GM19043 (cell line): ENCODE data around the gene DMXL1.
"Not testable (repeated sequence)": the region's sequence is repeated elsewhere in the genome, so short reads cannot be mapped to it uniquely, and the experiment has no call there.

Experiments
- ATAC-seq: cut with Tn5 transposase; IDR thresholded peaks from one replicate; pipeline ENCODE4 v1.9.1; 2021; ENCODE audit warnings: low read depth; ENCODE audit not compliant: unreplicated experiment

The DMXL1 gene

DNA sequence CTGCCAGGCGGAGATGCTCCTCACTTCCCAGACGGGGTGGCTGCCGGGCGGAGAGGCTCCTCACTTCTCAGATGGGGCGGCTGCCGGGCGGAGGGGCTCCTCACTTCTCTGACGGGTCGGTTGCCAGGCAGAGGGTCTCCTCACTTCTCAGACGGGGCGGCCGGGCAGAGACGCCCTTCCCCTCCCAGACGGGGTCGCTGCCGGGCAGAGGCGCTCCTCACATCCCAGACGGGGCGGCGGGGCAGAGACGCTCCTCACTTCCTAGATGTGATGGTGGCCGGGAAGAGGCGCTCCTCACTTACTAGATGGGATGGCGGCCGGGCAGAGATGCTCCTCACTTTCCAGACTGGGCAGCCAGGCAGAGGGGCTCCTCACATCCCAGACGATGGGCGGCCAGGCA is 51.6 kb downstream of the DMXL1 start:
- ATAC-seq = not testable (repeated sequence)

GRCh38 chr5:119123280-119123679 is 52.4 kb downstream of the DMXL1 start:
- no peak for ATAC-seq

GRCh38 chr5:119129770-119130169 is 58.9 kb downstream of the DMXL1 start:
- no peak for ATAC-seq

DNA sequence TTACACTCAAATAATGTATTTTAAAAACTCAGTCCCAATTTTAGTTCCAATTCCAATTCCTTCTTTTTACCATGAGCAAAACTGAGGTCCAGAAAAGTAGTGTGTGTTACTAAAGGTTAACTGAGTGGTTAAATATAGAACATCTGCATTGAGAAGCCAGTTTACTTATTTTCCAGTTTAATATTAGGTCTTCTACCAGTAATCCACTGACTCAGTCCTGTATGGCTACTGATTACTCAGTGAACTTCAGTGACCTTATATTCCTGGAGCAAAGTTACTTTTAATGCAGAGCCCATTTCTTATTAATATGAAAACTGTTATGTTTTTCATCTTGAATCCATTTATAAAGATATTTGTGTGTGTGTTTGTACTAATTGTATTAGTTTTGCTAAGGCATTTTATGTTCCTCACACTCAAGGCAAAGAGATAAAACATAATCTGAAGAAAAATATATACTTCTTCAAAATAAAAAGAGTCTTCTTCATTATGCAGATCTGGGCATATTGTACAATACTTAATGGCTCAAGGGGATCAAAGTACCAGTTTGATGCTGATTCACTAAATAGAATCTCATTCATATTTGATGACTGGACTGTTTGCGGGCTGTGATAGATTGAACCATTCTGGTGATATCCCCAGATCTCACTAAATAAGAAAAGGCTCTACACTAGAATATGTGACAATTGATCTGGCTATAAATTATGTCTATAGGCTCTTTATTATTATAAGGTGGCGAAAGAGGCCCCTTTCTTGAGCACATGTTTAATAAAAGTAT is 60.8 kb downstream of the DMXL1 start:
- ATAC-seq = no peak

DNA sequence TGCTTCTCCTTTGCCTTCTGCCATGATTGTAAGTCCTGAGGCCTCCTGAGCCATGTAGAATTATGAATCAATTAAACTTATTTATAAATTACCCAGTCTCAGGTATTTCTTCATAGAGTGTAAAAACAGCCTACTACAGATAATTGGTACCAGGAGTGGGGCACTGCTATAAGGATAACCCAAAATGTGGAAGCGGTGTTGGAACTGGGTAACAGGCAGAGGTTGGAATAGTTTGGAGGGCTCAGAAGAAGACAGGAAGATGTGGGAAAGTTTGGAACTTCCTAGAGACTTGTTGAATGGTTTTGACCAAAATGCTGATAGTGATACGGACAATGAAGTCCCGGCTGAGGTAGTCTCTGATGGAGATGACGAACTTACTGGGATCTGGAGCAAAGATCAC is 64.9 kb downstream of the DMXL1 start:
- not testable (repeated sequence) for ATAC-seq

- ATAC-seq = no peak
These were observed 65.9 kb downstream of the DMXL1 start for GRCh38 chr5:119136666-119137318.

DNA sequence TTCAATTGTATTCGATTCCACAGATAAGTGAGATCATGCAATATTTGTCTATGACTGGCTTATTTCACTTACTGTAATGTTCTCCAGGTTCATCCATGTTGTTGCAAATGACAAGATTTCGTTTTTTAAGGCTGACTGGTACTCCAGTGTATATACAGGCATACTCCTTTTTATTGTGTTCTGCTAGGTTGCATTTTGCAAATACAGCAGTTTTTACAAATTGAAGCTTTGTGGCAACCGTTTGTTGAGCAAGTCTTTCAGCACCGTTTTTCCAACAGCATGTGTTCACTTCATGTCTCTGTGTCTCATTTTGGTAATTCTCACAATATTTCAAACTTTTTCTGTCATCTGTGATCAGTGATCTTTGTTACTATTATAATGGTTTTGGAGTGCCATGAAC is 82.7 kb downstream of the DMXL1 start:
- no peak for ATAC-seq

DNA sequence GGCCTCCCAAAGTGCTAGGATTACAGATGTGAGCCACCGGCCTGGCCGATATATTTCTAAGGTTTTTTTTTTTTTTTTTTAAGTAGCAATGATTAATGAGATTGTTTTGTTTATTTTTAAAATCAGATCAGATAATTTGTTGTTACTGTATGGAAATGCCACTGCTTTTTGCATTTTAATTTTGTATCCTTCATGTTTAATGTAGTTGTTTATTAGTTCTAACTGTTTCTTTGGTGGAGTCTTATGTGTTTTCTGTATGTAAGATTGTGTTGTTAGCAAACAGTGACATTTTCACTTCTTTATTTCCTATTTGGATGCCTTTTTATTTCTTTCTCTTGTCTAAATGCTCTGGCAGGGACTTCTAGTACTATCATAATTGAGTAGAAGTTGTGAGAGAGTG is 87.3 kb downstream of the DMXL1 start:
- no peak for ATAC-seq

DNA sequence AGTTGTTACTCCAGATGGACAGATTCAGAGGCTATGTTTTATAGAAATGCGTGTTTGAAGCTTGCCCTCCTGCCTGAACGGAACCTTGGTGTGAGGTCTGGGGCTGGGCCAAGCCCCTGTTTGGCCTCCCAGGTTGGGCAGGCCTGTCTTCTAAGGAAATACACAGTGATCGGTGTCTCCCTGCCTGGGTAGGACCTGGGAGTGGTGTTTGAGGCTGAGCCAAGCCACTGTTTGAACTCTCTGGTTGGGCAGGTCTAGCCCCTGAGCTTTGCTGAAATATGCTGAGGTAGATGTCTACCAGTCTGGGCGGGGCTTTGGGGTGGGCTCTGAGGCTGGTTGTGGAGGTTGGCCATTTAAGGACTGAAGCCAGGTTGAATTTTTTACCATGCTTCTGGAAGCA is 90.5 kb downstream of the DMXL1 start:
- ATAC-seq = no peak

- ATAC-seq = no peak
These were observed 95.1 kb downstream of the DMXL1 start for GRCh38 chr5:119166026-119166425.

DNA sequence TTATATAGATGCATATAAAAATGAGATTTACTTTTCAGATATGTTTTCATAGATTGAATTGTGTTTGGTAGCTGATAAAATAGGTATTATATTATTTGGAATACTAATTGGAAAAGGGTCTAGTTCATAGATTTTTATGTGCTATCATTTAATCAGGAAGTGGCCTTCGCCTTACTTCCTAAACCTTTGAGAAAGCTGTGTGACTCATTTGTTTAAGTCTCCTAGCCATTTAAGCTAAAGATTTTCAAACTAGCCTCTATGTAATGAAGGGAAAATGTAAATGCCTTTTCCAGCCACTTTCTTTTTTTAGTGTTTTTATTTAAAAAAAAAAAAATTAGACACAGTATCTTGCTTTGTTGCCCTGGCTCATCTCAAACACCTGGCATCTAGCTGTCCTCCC is 97.5 kb downstream of the DMXL1 start:
- no peak for ATAC-seq

DNA sequence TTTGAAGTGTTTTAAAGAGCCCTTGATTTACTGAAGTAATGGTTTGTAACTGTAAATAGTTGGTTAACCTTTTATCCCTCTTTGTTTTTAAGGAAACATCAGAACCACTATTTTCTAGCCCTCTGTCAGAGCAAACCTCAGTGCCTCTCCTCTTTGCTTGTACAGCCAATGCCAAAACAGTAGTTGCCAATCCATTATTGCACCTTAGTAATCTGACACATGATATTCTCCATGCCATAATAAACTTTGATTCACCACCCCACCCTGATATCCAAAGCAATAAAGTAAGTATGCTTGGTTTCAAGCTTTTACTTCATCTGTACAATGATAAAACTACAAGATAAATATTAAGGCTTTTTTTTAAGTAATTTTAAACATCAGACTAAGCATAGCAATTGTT is 100.8 kb downstream of the DMXL1 start:
- ATAC-seq = no peak

- ATAC-seq = no peak
These were observed 103.8 kb downstream of the DMXL1 start for GRCh38 chr5:119174578-119175163.

- no peak for ATAC-seq
These were observed 105.9 kb downstream of the DMXL1 start for GRCh38 chr5:119176785-119177184.

GRCh38 chr5:119177226-119177625 is 106.3 kb downstream of the DMXL1 start:
- no peak for ATAC-seq

DNA sequence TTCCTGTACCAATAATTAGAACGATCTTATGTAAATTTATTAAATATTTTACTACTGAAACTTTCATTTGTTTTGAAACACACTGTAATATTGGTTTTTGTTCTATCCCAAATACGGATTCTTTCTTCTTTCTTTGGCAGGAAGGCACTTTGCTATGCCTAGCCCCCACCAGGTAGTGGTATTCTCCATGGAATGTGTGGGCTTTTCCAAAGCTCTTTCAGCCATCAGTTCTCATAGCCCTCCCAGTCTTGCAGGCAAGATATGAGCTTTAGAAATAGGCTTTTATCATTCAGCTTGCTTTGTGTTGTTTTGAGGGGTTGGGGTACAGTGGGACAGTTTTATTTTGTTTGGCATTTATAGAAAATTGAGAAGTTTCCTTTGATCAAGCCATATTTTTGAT is 107.5 kb downstream of the DMXL1 start:
- no peak for ATAC-seq

DNA sequence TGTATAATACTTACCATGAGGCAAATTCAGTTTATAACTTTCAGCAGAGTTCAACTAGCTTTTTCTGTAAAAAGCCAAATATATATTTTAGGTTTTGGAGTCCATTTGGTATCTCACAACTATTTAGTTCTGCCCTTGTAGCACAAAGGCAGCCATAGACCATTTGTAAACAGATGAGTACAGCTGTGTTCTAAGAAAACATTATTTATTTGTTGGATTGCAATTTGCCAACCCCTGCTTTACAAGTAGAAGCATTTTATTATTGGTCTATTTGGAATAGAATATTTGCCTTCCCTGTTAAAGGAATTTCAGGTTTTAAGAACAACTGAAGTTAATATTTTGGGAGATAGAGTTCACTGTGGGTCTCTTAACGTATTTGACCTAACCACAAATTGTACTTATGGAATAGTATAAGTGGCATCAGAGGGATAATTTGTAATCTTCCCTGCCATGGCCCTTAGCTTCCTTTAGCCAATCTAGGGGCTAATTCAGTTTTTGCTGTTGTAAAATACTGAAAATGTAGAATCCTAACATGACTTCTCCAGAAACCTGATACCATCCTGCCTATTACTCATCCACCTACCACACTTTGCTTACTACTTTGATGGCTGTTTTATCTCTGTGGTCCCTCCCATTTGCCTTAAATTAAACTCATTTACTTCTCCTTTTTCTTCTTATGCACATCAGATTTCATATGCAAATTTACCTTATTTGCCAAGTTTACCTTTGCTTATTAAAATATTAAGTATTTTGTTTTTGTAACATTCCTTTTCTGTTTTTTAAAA is 109.2 kb downstream of the DMXL1 start:
- ATAC-seq = no peak

- ATAC-seq = not testable (repeated sequence)
These were observed 114.6 kb downstream of the DMXL1 start for GRCh38 chr5:119185512-119185911.

DNA sequence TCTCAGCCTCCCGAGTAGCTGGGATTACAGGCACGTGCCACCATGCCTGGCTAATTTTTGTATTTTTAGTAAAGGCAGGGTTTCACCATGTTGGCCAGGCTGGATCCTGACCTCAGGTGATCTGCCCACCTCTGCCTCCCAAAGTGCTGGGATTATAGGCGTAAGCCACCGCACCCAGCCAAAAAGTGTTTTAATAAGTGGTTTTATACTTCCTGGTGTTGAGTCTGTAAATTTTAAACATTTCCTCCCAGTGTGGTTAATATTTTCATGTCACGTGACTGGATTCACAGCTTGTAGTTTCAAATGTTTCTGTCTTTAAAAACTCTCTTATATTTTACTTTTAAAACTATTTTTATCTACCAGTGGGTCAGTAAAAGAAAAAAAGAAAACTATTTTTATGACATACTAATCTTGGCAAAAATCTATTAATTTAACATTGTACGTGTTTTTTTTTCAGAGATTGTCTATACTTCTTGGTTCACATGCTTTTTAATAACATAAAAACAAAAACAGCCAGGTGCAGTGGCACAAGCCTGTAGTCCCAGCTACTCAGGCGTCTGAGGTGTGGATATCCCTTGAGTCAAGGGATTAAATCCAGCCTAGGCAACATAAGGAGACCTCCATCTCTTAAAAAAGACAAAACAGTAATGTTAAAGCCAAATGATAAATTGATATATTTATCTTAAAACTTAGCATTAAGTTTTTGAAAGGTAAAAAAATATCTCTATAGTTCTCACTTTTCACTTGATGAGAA is 117.1 kb downstream of the DMXL1 start:
- ATAC-seq = no peak

DNA sequence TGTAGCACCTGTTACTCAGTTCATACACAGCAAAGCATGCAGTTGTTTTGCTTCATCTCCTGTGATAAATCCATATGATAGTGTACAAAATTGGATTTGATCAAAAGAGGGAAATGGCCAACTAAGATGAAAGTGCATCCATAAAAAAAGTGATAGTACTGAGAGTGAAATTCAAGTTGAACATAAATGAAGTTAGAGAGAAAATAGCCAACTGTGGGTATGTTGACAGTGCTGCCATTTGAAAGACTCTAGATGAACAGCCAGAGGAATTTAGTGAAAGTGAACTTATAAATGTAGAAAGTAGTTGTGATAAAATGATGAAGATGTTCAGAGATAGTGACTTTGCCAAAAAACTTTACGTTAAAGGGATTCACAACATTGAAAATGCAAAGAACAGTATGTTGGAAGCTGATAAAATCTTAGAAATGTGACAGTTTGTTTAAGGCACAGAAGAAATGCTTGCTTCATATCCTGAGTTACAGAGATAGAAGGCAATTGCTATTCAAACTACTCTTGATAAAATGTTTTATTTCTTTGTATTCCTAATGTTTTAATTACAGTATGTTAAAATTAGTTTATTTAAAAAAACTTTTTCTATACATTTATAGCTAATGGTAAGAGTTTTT is 119.7 kb downstream of the DMXL1 start:
- no peak for ATAC-seq
